SKM-1 (cell line): ENCODE results near the gene PLEKHA1.

Experiments
- DNase-seq: peaks from one replicate; lab custom pipeline; 2025; ENCODE audit not compliant: unreplicated experiment; lab: John Stamatoyannopoulos, UW

The PLEKHA1 gene

GRCh38 chr10:122375679-122376160 is 1.2 kb downstream of the PLEKHA1 start:
- DNase-seq: no peak

GRCh38 chr10:122376364-122376961 is 2.0 kb downstream of the PLEKHA1 start:
- DNase-seq: no peak

- no peak for DNase-seq
These were observed 4.5 kb downstream of the PLEKHA1 start for GRCh38 chr10:122379041-122379440.

GRCh38 chr10:122379537-122379936 is 5.0 kb downstream of the PLEKHA1 start:
- no peak for DNase-seq

GRCh38 chr10:122380703-122381102 is 6.2 kb downstream of the PLEKHA1 start:
- DNase-seq: no peak

GRCh38 chr10:122381680-122382079 is 7.2 kb downstream of the PLEKHA1 start:
- DNase-seq: no peak

GRCh38 chr10:122386514-122386913 is 12.0 kb downstream of the PLEKHA1 start:
- DNase-seq: no peak

GRCh38 chr10:122387572-122387971 is 13.1 kb downstream of the PLEKHA1 start:
- no peak for DNase-seq

GRCh38 chr10:122388287-122388997 is 13.9 kb downstream of the PLEKHA1 start:
- no peak for DNase-seq

GRCh38 chr10:122390271-122390670 is 15.8 kb downstream of the PLEKHA1 start:
- DNase-seq: no peak

- no peak for DNase-seq
These were observed 16.2 kb downstream of the PLEKHA1 start for GRCh38 chr10:122390679-122391078.

GRCh38 chr10:122391875-122392274 is 17.4 kb downstream of the PLEKHA1 start:
- DNase-seq: no peak

- no peak for DNase-seq
These were observed 18.3 kb downstream of the PLEKHA1 start for GRCh38 chr10:122392835-122393234.

GRCh38 chr10:122393288-122393687 is 18.8 kb downstream of the PLEKHA1 start:
- DNase-seq: no peak

GRCh38 chr10:122402548-122403131 is 28.1 kb downstream of the PLEKHA1 start:
- no peak for DNase-seq

- no peak for DNase-seq
These were observed 30.1 kb downstream of the PLEKHA1 start for GRCh38 chr10:122404576-122404975.

- DNase-seq: no peak
These were observed 33.0 kb downstream of the PLEKHA1 start for GRCh38 chr10:122407375-122408125.

GRCh38 chr10:122413327-122413726 is 38.8 kb downstream of the PLEKHA1 start:
- DNase-seq: no peak

GRCh38 chr10:122417667-122418066 is 43.2 kb downstream of the PLEKHA1 start:
- DNase-seq: no peak

- DNase-seq: no peak
These were observed 44.5 kb downstream of the PLEKHA1 start for GRCh38 chr10:122419016-122419415.

- no peak for DNase-seq
These were observed 45.5 kb downstream of the PLEKHA1 start for GRCh38 chr10:122419876-122420623.
